Mucosa of rectum (tissue), 2 donors: ENCODE data around the gene CSTPP1.

Experiments
- H3K27ac ChIP-seq, 2 donors: one replicate each; pipeline ENCODE4 v1.7.0; 2013; ENCODE audit warnings: inconsistent platforms in 2 of 2, low read depth in 2 of 2, low read length in 2 of 2
- H3K27me3 ChIP-seq, 2 donors: one replicate each; pipeline ENCODE4 v1.7.0; 2013; ENCODE audit warnings: low read length in 2 of 2; ENCODE audit not compliant: control insufficient read depth in 2 of 2, insufficient read depth in 2 of 2
- H3K36me3 ChIP-seq, 2 donors: one replicate each; pipeline ENCODE4 v1.7.0; 2013; ENCODE audit warnings: low read length in 2 of 2; ENCODE audit not compliant: control insufficient read depth in 2 of 2, insufficient read depth in 2 of 2
- H3K4me1 ChIP-seq, 2 donors: one replicate each; pipeline ENCODE4 v1.7.0; 2013; ENCODE audit warnings: low read length in 2 of 2, mild to moderate bottlenecking in 1 of 2; ENCODE audit not compliant: control insufficient read depth in 2 of 2, insufficient read depth in 2 of 2
- H3K4me3 ChIP-seq, 2 donors: one replicate each; pipeline ENCODE4 v1.7.0; 2013; ENCODE audit warnings: low read length in 2 of 2
- H3K9ac ChIP-seq, 2 donors: one replicate each; pipeline ENCODE4 v1.7.0; 2013; ENCODE audit warnings: low read length in 2 of 2, low read depth in 1 of 2, mild to moderate bottlenecking in 1 of 2
- H3K9me3 ChIP-seq, 2 donors: one replicate each; pipeline ENCODE4 v1.7.0; 2013; ENCODE audit warnings: low read length in 2 of 2; ENCODE audit not compliant: control insufficient read depth in 2 of 2
- donor health status: healthy.
- donor health status: Normal muscosa, but diverticular disease.

CSTPP1 gene

DNA sequence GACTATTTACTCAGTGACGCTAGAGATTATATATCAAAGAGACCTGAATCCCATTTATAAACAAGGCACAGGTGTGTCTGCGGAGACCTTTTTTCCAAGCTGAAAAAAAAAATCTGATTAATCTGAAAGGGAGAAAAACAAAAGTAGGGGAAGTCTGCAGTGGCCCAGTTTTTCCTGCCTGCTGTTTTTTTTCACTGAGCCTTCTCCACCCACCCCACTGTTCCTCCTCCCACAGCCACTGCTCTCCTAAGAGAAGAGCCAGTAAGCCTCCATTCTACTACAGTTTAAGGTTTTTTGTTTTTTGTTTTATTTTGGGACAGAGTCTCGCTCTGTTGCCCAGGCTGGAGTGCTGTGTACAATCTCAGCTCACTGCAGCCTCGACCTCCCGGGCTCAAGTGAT, 221.7 kb downstream of the CSTPP1 start:
- Histone ChIP-seq H3K4me1 (peaks cover 4 to 5% of the 10 kb centered on the region in 2 donors), H3K9ac (no peak overlapping the region), H3K27me3 (no peaks in the 10 kb centered on the region), H3K27ac (no peak overlapping the region), H3K36me3 (peaks cover 0 to 17% of the 10 kb centered on the region in 2 donors), H3K4me3 (no peak overlapping the region), H3K9me3 (no peaks in the 10 kb centered on the region)

- Histone ChIP-seq H3K4me3 (no peak overlapping the region), H3K4me1 (no peaks in the 10 kb centered on the region), H3K27me3 (no peaks in the 10 kb centered on the region), H3K9ac (no peak overlapping the region), H3K27ac (no peak overlapping the region), H3K9me3 (no peaks in the 10 kb centered on the region), H3K36me3 (peaks cover 20 to 39% of the 10 kb centered on the region in 2 donors)
Measured at GRCh38 chr11:47160753-47161133, 224.2 kb downstream of the CSTPP1 start.

DNA sequence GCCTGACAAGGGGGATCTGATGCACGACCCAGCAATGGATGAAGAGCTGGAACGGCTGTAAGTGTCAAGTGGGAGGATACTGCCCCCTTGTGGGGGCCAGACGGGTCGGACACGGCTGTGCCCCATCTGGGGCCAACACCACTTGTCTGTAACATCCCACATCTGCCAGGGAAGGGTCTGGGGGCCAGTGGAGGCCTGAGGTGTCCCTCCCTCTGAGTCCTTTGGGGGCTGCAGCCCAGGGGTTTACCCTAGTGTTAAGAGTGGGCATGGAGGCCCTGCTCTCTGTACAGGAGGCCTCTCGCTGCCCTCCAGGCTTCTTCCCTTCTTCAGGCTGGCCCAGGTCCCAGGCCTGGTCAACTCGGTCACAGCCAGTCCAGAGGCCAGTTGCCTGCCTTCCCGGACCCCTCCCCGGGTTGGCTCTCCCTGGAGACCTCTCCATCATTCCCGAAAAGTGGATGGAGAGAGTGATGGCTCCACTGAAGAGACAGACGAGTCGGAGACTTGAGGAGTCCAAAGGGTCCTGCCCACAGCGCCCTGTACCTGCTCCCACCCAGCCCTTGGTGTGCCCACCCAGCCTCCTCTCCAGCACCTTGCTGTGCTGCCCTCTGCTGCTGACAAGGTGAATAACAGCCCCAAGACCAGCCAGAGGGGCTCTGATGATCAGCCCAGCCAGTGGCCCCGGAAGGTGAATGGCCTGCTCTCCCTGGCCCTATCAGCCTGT, 224.7 kb downstream of the CSTPP1 start:
- H3K36me3 ChIP-seq, result peaks cover 25 to 43% of the 10 kb centered on the region in 2 donors
- no peak overlapping the region for H3K4me3 ChIP-seq
- H3K27me3 ChIP-seq, result no peaks in the 10 kb centered on the region
- no peaks in the 10 kb centered on the region for H3K4me1 ChIP-seq
- H3K27ac ChIP-seq, result no peak overlapping the region
- H3K9ac ChIP-seq, result no peak overlapping the region
- H3K9me3 ChIP-seq, result no peaks in the 10 kb centered on the region

- peaks cover 31 to 46% of the 10 kb centered on the region in 2 donors for H3K36me3 ChIP-seq
- no peak overlapping the region for H3K27ac ChIP-seq
- no peaks in the 10 kb centered on the region for H3K4me1 ChIP-seq
- H3K27me3 ChIP-seq, result no peaks in the 10 kb centered on the region
- no peak overlapping the region for H3K4me3 ChIP-seq
- H3K9me3 ChIP-seq, result no peaks in the 10 kb centered on the region
- no peak overlapping the region for H3K9ac ChIP-seq
Measured at GRCh38 chr11:47161890-47162289, 225.3 kb downstream of the CSTPP1 start.

DNA sequence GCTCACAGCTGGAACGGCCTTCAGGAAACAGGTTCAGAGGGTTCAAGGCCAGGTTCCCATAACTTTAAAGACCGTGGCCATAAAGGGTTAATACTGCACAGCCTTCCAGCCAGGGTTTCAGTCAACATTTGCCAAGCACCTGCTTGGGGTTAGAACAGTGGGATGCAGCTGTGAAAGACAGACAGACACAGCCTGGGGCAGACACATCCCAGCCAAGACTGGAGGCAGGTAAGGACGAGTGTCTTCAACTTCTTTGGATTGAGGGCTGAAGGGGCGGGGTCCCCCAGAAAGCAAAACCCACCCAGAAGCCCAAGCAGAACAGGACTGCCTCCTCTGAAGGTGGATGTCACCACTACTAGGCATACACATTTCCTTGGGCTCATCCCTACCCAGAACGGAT, 225.9 kb downstream of the CSTPP1 start:
- Histone ChIP-seq H3K27ac (no peak overlapping the region), H3K9me3 (no peaks in the 10 kb centered on the region), H3K36me3 (peaks cover 36 to 48% of the 10 kb centered on the region in 2 donors), H3K4me3 (no peak overlapping the region), H3K27me3 (no peaks in the 10 kb centered on the region), H3K4me1 (no peaks in the 10 kb centered on the region), H3K9ac (no peak overlapping the region)

- Histone ChIP-seq H3K27me3 (no peaks in the 10 kb centered on the region), H3K9me3 (no peaks in the 10 kb centered on the region), H3K9ac (no peak overlapping the region), H3K36me3 (peaks cover 44 to 53% of the 10 kb centered on the region in 2 donors), H3K4me3 (no peak overlapping the region), H3K4me1 (no peaks in the 10 kb centered on the region), H3K27ac (no peak overlapping the region)
Measured at GRCh38 chr11:47163193-47163592, 226.6 kb downstream of the CSTPP1 start.

GRCh38 chr11:47163898-47164297, 227.3 kb downstream of the CSTPP1 start:
- H3K9ac ChIP-seq, result no peak overlapping the region
- H3K4me1 ChIP-seq, result no peaks in the 10 kb centered on the region
- no peaks in the 10 kb centered on the region for H3K27me3 ChIP-seq
- peaks cover 48 to 55% of the 10 kb centered on the region in 2 donors for H3K36me3 ChIP-seq
- no peak overlapping the region for H3K27ac ChIP-seq
- H3K9me3 ChIP-seq, result no peaks in the 10 kb centered on the region
- no peak overlapping the region for H3K4me3 ChIP-seq

- Histone ChIP-seq H3K4me3 (no peak overlapping the region), H3K27me3 (no peaks in the 10 kb centered on the region), H3K36me3 (peaks cover 48 to 57% of the 10 kb centered on the region in 2 donors), H3K9me3 (no peaks in the 10 kb centered on the region), H3K4me1 (no peaks in the 10 kb centered on the region), H3K9ac (no peak overlapping the region), H3K27ac (no peak overlapping the region)
Measured at GRCh38 chr11:47164321-47164720, 227.8 kb downstream of the CSTPP1 start.

- H3K9me3 ChIP-seq, result no peaks in the 10 kb centered on the region
- H3K27me3 ChIP-seq, result no peaks in the 10 kb centered on the region
- H3K36me3 ChIP-seq, result peaks cover 50 to 62% of the 10 kb centered on the region in 2 donors
- H3K4me3 ChIP-seq, result no peak overlapping the region
- no peaks in the 10 kb centered on the region for H3K4me1 ChIP-seq
- no peak overlapping the region for H3K9ac ChIP-seq
- H3K27ac ChIP-seq, result no peak overlapping the region
Measured at GRCh38 chr11:47165253-47165840, 228.8 kb downstream of the CSTPP1 start.

DNA sequence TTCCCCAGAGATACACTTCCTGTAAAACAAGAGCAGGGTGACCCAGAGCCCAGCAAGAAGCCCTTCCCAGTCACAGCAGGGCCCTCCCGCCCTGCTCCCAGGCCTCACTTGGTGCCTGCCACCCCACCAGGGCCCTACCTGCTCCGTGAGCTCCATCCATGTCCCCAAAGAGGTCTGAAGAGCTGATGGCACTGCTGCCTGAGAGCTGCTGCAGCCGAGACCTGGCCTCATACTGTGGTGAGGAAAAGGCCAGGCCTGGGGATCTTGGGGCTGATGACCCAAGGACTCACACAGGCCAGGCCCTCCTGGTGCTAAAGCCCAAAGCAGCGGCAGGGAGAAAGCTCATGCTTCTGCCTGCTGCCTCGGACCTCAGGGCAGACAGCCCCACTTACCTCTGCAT, 229.8 kb downstream of the CSTPP1 start:
- Histone ChIP-seq H3K4me3 (no peak overlapping the region), H3K9ac (no peak overlapping the region), H3K27ac (no peak overlapping the region), H3K9me3 (no peaks in the 10 kb centered on the region), H3K4me1 (no peaks in the 10 kb centered on the region), H3K27me3 (no peaks in the 10 kb centered on the region), H3K36me3 (peaks cover 56 to 72% of the 10 kb centered on the region in 2 donors)
